Frontal cortex (tissue), 4 donors: ENCODE measurements around the gene CZIB. TPM values are rescaled to one million over a fixed set of nuclear protein-coding genes. Genes with fewer than 3 reads are reported as not detected.
"Not testable (repeated sequence)": the region's sequence is repeated elsewhere in the genome, so short reads cannot be mapped to it uniquely, and the experiment has no call there.

ENCODE experiments used
- DNase-seq, 2 donors: peaks; one replicate each; pipeline ENCODE4 v3.0.0; 2012; ENCODE audit warnings: low spot score in 2 of 2
- FAIRE-seq: peaks from 2 replicates; lab custom pipeline; 2012; peaks lifted over from hg19 to GRCh38; lab: Jason Lieb, UNC
- total RNA-seq: library from RNA; depleted of rRNA; stranded (reverse); fragments of >200 nt; gene quantifications from one replicate; pipeline ENCODE4 v1.2.3, GENCODE V29; 2014
- donor health status: control.
- donor health status: control.
- donor health status: control.

Gene CZIB
- total RNA-seq, 1 donor from 2014 or later = 42.4 TPM

DNA sequence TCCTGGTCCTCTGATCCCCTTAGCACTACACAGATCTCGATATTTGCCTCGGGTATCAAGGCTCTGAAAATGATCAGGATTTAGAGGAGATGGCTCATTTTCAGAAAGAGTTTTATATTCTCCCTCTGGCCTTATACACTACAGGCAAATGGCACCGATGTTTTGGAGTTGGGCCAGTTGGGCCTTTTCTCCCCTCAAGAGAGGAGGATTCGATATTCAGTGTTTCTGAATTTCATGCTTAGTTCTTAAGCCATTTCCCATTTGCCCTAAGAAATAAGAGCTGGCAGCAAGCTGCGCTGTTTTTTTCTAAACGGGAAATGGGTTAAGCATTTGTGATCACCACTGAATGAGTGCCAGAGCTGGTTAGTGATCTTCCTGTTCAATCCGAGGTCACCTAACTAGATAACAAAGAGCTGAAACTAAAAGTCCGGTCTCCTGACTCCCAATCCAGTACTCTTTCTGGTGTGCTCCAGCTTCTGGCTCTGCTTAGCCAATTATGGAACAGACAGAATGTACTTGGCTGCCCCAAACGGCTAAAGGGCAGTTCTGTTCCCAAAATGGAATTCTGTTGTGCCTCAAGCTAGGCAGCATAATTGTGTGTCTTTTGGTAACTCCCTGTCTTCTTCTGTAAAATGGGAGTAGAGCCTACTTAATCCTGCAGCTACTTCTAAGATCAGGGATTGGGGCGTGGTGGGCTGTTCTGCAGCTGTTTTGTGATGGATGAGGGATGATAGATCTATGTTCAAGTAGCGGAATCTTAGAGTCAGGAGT, 25.0 kb downstream of the CZIB start:
- FAIRE-seq (no peak), DNase-seq (no peak)

GRCh38 chr1:53190210-53190611, 30.2 kb downstream of the CZIB start:
- no peak for FAIRE-seq
- DNase-seq = no peak

GRCh38 chr1:53189061-53189460, 31.4 kb downstream of the CZIB start:
- FAIRE-seq (no peak), DNase-seq (no peak)

- FAIRE-seq (no peak), DNase-seq (no peak)
Observed at GRCh38 chr1:53188099-53188498, 32.3 kb downstream of the CZIB start.

- DNase-seq = no peak
- no peak for FAIRE-seq
Observed at GRCh38 chr1:53187401-53187800, 33.0 kb downstream of the CZIB start.

GRCh38 chr1:53186533-53186932, 33.9 kb downstream of the CZIB start:
- DNase-seq = no peak
- FAIRE-seq = no peak

- FAIRE-seq, DNase-seq: not testable (repeated sequence)
Observed at GRCh38 chr1:53185955-53186297, 34.5 kb downstream of the CZIB start.

- FAIRE-seq = no peak
- no peak for DNase-seq
Observed at GRCh38 chr1:53183095-53183990, 37.1 kb downstream of the CZIB start.

GRCh38 chr1:53182716-53183094, 37.7 kb downstream of the CZIB start:
- FAIRE-seq = no peak

DNA sequence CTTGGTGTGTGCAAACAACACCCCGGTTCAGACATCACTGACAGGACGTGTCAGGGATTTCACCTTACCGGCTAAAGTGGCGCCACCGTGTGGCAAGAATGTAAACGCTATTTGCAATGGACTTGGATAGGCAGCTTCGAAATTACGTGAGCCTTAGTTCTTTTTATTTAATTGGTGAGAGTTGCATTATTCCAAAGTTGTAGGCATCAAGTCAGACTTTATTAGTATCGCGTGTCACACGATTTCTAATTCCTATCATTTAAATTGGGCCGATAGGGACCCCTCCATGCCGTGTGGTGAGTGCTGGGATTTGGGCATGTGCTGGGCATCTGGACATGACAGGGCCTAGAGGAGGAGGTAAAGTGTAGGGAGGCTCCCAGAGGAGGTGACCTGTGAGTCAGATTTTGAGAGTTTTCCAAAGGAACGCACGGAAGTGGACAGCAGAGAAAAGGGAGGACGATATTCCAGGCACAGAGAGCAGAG, 38.3 kb downstream of the CZIB start:
- FAIRE-seq (no peak), DNase-seq (peak; percentile 50 to 69)

More at GRCh38 chr1:53182716-53183094, 37.7 kb downstream of the CZIB start:
- DNase-seq = no peak

- DNase-seq (no peak), FAIRE-seq (no peak)
Observed at GRCh38 chr1:53180951-53181350, 39.5 kb downstream of the CZIB start.

GRCh38 chr1:53180226-53180625, 40.2 kb downstream of the CZIB start:
- DNase-seq = no peak
- FAIRE-seq = no peak

DNA sequence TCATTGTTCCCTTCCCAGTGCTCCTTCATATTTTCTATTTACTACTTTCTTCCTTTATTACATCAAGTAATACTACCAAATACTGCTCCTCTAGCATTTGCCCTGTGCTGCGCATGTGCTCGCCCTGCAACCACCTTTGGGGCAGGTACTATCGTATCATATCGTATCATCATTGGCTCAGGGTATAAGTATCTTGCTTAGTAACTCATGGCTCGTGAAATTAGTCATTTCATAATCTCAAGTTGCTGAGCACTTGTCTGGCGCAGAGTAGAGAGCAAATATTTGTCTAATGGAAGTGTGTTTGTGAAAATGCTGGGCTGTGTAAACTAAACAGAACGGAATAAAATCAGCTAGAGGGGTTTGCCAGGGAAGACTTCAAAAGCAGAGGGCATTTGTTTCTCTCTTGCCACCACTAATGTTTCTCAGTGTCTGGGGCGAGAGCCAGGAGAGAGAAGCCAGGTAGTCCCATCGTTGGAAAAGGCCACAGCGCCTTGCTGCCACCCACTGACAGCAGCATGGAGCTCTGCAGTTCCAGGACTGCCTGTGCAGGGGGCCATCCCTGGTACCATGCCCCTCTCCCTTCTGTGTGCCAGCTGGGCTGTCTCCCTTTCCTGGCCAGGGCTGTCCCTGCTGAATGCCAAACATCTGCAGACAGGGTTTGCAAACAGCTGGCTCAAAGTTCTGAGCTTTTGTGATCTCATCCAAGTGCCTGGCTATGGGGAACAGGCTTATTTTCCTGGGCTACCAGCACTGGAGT, 43.8 kb downstream of the CZIB start:
- DNase-seq (no peak), FAIRE-seq (no peak)

GRCh38 chr1:53174971-53175913, 45.2 kb downstream of the CZIB start:
- DNase-seq (no peak), FAIRE-seq (no peak)

DNA sequence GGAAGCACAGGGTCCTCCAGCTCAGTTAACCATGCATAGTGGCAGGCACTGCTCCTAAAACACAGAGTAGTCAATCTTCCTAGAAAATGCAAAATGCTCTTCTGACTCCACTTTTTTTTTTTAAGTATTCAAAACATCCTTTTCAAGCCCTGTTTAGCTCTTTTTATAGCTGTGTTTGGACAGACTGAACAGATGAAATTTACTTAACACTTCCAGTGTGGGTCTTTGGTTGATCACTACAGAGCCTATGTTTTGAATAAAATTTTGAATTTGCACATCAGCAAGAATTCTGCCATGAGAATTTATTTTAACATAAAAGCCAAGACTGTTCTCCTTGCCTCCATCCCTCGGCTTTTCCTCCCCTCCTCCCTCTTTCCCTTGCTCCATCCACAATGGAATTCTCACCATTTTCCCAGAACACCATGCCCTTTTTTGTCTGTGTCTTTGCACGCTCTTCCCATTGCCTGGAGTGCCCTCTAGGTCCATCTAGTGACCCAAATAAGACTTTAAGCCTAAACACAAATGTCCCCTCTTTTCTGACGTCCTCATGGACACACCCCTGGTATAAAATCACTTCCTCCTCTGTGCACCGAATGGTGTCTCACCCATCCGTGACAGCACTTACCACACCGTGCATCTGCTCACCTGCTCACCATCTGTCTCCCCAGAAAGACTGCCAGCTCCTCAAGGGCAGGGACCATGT, 47.9 kb downstream of the CZIB start:
- DNase-seq (peak in 1 of 2 donors; percentile 37), FAIRE-seq (no peak)

DNA sequence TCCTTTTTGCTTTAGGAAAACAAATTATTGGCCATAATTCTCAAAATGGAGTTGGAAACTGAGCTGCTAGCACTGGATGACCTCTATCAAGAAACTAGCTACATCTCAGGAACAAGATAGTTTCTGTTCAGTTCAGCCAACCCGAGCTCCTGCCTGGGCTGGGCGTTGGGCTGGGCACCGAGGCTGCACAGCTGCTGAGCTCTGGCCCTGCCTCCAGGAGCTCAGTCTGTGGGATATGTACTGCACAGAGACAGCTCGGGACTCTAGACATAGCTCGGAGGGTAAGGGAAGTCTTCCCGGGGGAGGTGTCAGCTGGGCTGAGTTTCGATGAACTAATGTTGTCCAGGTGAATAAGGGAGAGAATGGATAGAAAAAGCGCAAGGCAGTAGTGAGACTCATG, 53.5 kb downstream of the CZIB start:
- FAIRE-seq (no peak), DNase-seq (no peak)

DNA sequence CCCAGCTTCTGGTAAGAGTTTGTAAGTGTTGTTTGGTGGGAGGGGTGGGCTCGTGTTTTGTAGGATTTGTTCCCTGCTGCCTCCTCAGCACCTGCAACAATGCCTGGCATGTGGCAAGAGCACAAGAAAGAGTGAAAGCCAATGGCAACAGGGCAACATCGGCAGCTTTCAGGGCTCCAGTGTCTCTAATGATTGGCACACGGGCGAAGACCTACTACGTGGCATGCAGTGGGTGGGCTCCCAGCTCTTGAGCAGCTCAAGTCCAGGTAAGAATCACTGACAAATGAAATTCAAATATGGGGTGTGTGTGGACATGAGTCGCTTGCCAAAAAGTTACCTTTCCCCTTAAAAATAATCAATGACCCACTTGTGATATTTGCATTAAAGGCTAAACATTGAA, 54.1 kb downstream of the CZIB start:
- no peak for FAIRE-seq
- no peak for DNase-seq

GRCh38 chr1:53165408-53165961, 54.9 kb downstream of the CZIB start:
- DNase-seq (no peak), FAIRE-seq (no peak)
